B cell (primary cell): ENCODE measurements around the gene BMP5.

Source experiments
- CTCF ChIP-seq: fragments of 200-600 bp; IDR thresholded peaks from one replicate; pipeline ENCODE4 v1.8.0; 2022; ENCODE audit warnings: antibody characterized with exemption, mild to moderate bottlenecking
- EZH2 ChIP-seq: IDR thresholded peaks from 2 replicates; pipeline ENCODE4 v1.6.1; 2012; ENCODE audit warnings: borderline replicate concordance, low read depth, mild to moderate bottlenecking, moderate library complexity, low read length; ENCODE audit not compliant: insufficient read depth, poor library complexity, severe bottlenecking

- TF ChIP-seq CTCF (no peak), EZH2 (no peak)
These were observed 6.5 kb downstream of the BMP5 start for GRCh38 chr6:55868771-55869479.
